Hepatocyte (in vitro differentiated cells): Measurements from ENCODE around the gene ZC3HAV1.
"Not testable (repeated sequence)": the region's sequence is repeated elsewhere in the genome, so short reads cannot be mapped to it uniquely, and the experiment has no call there.

ENCODE experiments used
- CTCF ChIP-seq: fragments of 200-600 bp; sonication (generic); IDR thresholded peaks from 2 replicates; pipeline ENCODE4 v1.5.1; 2016; ENCODE audit warnings: antibody characterized with exemption, mild to moderate bottlenecking; ENCODE audit not compliant: poor library complexity
- EZH2 ChIP-seq: fragments of 200-600 bp; sonication (generic); IDR thresholded peaks from 2 replicates; pipeline ENCODE4 v1.6.1; 2016; ENCODE audit warnings: antibody characterized with exemption, mild to moderate bottlenecking, borderline replicate concordance
- EZH2phosphoT487 ChIP-seq: fragments of 200-600 bp; sonication (generic); IDR thresholded peaks from one replicate; pipeline ENCODE4 v1.6.1; 2018; ENCODE audit warnings: antibody characterized with exemption, mild to moderate bottlenecking, low read depth, moderate library complexity; ENCODE audit not compliant: unreplicated experiment, severe bottlenecking

GRCh38 chr7:139025861-139026260 is 83.7 kb downstream of the ZC3HAV1 start:
- not testable (repeated sequence) for TF ChIP-seq CTCF, EZH2, EZH2phosphoT487
